IPS-NIHi7 (cell line): Measurements from ENCODE around the gene NEBL.

Experiments
- DNase-seq: peaks from one replicate; pipeline ENCODE4 v3.0.0; 2012; ENCODE audit warnings: mixed read lengths; ENCODE audit errors: extremely low spot score

Gene NEBL

GRCh38 chr10:20901110-20901509 is 4.0 kb upstream of the NEBL start:
- DNase-seq, result no peak

GRCh38 chr10:20898866-20899535 is 1.9 kb upstream of the NEBL start:
- DNase-seq, result no peak

- no peak for DNase-seq
These were observed 3.8 kb downstream of the NEBL start for GRCh38 chr10:20893297-20893696.

GRCh38 chr10:20892796-20893195 is 4.3 kb downstream of the NEBL start:
- no peak for DNase-seq

- no peak for DNase-seq
These were observed 5.0 kb downstream of the NEBL start for GRCh38 chr10:20892011-20892585.

GRCh38 chr10:20891338-20891714 is 5.8 kb downstream of the NEBL start:
- DNase-seq, result no peak

- DNase-seq, result peak; percentile 35
These were observed 6.4 kb downstream of the NEBL start for GRCh38 chr10:20890491-20891337.

- peak; percentile 12 for DNase-seq
These were observed 7.1 kb downstream of the NEBL start for GRCh38 chr10:20890009-20890408.

GRCh38 chr10:20888620-20889330 is 8.3 kb downstream of the NEBL start:
- DNase-seq, result no peak

- no peak for DNase-seq
These were observed 9.2 kb downstream of the NEBL start for GRCh38 chr10:20887706-20888555.

- DNase-seq, result no peak
These were observed 11.4 kb downstream of the NEBL start for GRCh38 chr10:20885678-20886077.

- no peak for DNase-seq
These were observed 13.6 kb downstream of the NEBL start for GRCh38 chr10:20883552-20883951.

GRCh38 chr10:20882091-20882490 is 15.0 kb downstream of the NEBL start:
- no peak for DNase-seq

GRCh38 chr10:20879136-20879535 is 18.0 kb downstream of the NEBL start:
- DNase-seq, result no peak

GRCh38 chr10:20877986-20878983 is 18.8 kb downstream of the NEBL start:
- no peak for DNase-seq

- DNase-seq, result no peak
These were observed 19.6 kb downstream of the NEBL start for GRCh38 chr10:20877554-20877953.

GRCh38 chr10:20874261-20874660 is 22.9 kb downstream of the NEBL start:
- no peak for DNase-seq

GRCh38 chr10:20871970-20872369 is 25.1 kb downstream of the NEBL start:
- DNase-seq, result no peak

GRCh38 chr10:20870834-20871233 is 26.3 kb downstream of the NEBL start:
- no peak for DNase-seq

- DNase-seq, result no peak
These were observed 34.1 kb downstream of the NEBL start for GRCh38 chr10:20863008-20863407.
